Measurements from ENCODE around the gene SRCAP.

DNA sequence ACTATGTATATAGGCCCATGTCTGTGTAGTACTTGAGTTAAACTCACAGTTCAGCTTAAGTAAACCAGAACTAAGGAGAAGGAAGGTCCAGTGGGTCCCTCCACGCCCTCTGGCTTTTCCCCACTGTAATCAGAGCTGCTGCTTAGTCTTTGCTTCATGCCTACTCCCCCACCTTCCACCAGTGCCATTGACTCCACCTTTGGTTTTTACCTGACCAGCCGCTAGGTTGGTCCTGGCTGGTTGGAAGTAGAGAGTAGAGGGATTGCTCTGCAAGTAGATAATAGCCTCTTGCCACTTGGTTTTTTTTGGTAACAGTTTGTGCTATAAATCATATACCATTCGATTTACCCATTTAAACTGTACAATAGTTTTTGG lies 26.4 kb downstream of the SRCAP start:
- TF ChIP-seq, protein P1, sequence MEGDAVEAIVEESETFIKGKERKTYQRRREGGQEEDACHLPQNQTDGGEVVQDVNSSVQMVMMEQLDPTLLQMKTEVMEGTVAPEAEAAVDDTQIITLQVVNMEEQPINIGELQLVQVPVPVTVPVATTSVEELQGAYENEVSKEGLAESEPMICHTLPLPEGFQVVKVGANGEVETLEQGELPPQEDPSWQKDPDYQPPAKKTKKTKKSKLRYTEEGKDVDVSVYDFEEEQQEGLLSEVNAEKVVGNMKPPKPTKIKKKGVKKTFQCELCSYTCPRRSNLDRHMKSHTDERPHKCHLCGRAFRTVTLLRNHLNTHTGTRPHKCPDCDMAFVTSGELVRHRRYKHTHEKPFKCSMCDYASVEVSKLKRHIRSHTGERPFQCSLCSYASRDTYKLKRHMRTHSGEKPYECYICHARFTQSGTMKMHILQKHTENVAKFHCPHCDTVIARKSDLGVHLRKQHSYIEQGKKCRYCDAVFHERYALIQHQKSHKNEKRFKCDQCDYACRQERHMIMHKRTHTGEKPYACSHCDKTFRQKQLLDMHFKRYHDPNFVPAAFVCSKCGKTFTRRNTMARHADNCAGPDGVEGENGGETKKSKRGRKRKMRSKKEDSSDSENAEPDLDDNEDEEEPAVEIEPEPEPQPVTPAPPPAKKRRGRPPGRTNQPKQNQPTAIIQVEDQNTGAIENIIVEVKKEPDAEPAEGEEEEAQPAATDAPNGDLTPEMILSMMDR (IDR thresholded peaks at IDR 0.05), result no peak
- no peak for TF ChIP-seq POLR2A (IDR thresholded peaks at IDR 0.05; ENCODE audit: low read depth)

All from esophagus muscularis mucosa (tissue), 3 donors.